ENCODE results near the gene NMNAT3.

NMNAT3 gene

DNA sequence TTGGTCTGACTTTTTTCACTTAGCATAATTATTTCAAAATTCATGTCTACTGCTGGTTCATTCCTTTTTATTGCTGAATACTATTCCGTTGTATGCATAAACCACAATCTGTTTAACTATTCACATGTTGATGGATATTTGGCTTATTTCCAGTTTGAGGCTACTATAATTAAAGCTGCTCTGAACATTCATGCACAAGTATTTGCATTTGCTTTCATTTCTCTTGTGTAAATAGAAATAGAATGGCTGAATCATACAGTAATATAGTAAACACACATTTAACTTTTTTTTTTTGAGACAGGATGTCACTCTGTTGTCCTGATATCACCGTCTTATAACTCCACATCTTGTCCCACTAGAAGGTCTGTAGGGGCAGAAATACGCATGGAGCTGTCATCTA, 57.3 kb downstream of the NMNAT3 start:
- no peak overlapping the region for H3K27ac ChIP-seq
- no peak overlapping the region for H3K9ac ChIP-seq
- H4K20me1 ChIP-seq (ENCODE audit: insufficient read depth) = no peaks in the 10 kb centered on the region
- H3K36me3 ChIP-seq (ENCODE audit: insufficient read depth) = no peaks in the 10 kb centered on the region
- H3K4me3 ChIP-seq (IDR thresholded peaks at IDR 0.05; ENCODE audit: insufficient read depth, low read depth, low read length) = no peak overlapping the region
- no peak for TF ChIP-seq CTCF (conservative IDR thresholded peaks at IDR 0.05; ENCODE audit: low read depth, low read length)
- no peak overlapping the region for H3K4me2 ChIP-seq
- H3K27me3 ChIP-seq (ENCODE audit: insufficient read depth, low read depth) = no peaks in the 10 kb centered on the region
- no peaks in the 10 kb centered on the region for H3K79me2 ChIP-seq (ENCODE audit: insufficient read depth, low read depth)
- no peak overlapping the region for H2AFZ ChIP-seq (ENCODE audit: low read depth)
- no peaks in the 10 kb centered on the region for H3K4me1 ChIP-seq (ENCODE audit: low read depth, poor library complexity, severe bottlenecking)

DNA sequence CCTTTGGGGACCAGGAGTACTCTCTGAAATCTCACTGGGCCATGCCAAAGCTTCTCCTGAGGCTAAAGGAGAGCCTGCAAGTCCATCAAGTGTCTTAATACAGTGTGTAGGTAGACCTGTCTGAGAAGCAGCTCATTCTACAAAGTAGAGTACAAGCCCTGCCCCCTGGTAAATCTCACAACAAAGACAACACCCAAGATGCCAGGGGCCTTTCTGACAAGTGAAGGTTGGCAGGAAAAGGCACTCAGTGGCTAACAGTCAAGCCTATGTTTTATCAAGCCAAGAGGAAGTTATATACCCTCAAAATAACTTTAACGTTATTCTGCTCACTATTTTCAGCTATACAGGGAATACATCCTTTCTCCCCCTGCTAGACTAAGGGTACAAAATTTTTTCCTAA, 58.3 kb downstream of the NMNAT3 start:
- H3K27ac ChIP-seq = no peak overlapping the region
- H3K9ac ChIP-seq = no peak overlapping the region
- no peaks in the 10 kb centered on the region for H3K36me3 ChIP-seq (ENCODE audit: insufficient read depth)
- H3K79me2 ChIP-seq (ENCODE audit: insufficient read depth, low read depth) = no peaks in the 10 kb centered on the region
- H3K4me2 ChIP-seq = no peak overlapping the region
- no peak overlapping the region for H2AFZ ChIP-seq (ENCODE audit: low read depth)
- no peaks in the 10 kb centered on the region for H3K4me1 ChIP-seq (ENCODE audit: low read depth, poor library complexity, severe bottlenecking)
- H4K20me1 ChIP-seq (ENCODE audit: insufficient read depth) = no peaks in the 10 kb centered on the region
- TF ChIP-seq CTCF (conservative IDR thresholded peaks at IDR 0.05; ENCODE audit: low read depth, low read length) = no peak
- H3K27me3 ChIP-seq (ENCODE audit: insufficient read depth, low read depth) = no peaks in the 10 kb centered on the region
- no peak overlapping the region for H3K4me3 ChIP-seq (IDR thresholded peaks at IDR 0.05; ENCODE audit: insufficient read depth, low read depth, low read length)

DNA sequence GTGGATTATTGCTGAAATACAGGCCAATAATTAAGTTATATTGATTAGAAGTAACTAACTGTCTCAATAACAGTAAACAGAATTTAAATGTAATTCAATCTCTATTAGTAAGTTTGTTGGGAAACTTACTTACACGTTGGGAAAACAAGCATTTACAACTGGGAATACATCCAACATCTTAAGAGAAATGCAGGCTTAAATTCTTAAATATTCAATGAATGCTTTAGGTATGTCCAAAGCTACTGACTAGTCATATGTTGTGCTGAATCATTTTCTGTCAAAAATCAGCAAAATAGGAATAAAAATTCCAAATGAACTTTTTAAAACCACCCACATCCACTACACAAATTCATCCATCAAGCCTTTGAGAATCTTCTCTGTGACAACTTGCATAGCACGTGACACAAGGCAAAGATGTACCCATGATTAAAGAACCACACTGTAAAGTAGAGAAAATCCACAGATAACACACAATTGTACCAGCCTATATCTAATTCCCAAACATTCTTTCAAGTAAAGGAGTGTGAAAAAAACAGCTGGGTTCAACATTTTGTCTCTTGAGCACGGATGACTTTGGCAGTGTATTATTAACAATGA, 60.0 kb downstream of the NMNAT3 start:
- H2AFZ ChIP-seq (ENCODE audit: low read depth) = no peak overlapping the region

DNA sequence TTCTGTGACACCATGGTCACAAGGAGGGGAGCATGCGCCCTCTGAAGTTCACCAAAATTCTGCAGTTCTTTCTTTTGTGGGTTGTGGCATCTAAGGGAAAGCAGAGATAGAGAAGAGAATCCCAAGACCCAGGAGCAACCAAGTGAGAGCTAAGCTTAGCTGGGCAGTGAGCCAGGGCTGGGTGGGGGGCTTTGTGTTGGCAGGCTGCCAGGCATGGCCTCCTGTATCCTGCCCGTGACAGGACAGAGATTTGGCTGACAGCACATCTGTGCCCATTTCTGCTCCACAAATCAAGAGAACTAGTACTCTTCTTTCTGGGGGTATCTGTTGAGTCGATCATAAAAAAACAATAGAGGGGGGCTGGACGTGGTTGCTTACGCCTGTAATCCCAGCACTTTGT, 66.2 kb downstream of the NMNAT3 start:
- no peaks in the 10 kb centered on the region for H4K20me1 ChIP-seq (ENCODE audit: insufficient read depth)
- no peaks in the 10 kb centered on the region for H3K36me3 ChIP-seq (ENCODE audit: insufficient read depth)
- no peak overlapping the region for H3K4me2 ChIP-seq
- no peaks in the 10 kb centered on the region for H3K79me2 ChIP-seq (ENCODE audit: insufficient read depth, low read depth)
- H3K27ac ChIP-seq = no peak overlapping the region
- no peak for TF ChIP-seq CTCF (conservative IDR thresholded peaks at IDR 0.05; ENCODE audit: low read depth, low read length)
- H2AFZ ChIP-seq (ENCODE audit: low read depth) = no peak overlapping the region
- H3K4me3 ChIP-seq (IDR thresholded peaks at IDR 0.05; ENCODE audit: insufficient read depth, low read depth, low read length) = no peak overlapping the region
- H3K9ac ChIP-seq = no peak overlapping the region
- H3K27me3 ChIP-seq (ENCODE audit: insufficient read depth, low read depth) = no peaks in the 10 kb centered on the region
- no peaks in the 10 kb centered on the region for H3K4me1 ChIP-seq (ENCODE audit: low read depth, poor library complexity, severe bottlenecking)

More for the DNA sequence above, 60.0 kb downstream of the NMNAT3 start:
- Histone ChIP-seq H3K4me3 (IDR thresholded peaks at IDR 0.05; ENCODE audit: insufficient read depth, low read depth, low read length) (no peak overlapping the region), H3K36me3 (ENCODE audit: insufficient read depth) (no peaks in the 10 kb centered on the region), H3K27ac (no peak overlapping the region), H4K20me1 (ENCODE audit: insufficient read depth) (no peaks in the 10 kb centered on the region), H3K4me1 (ENCODE audit: low read depth, poor library complexity, severe bottlenecking) (no peaks in the 10 kb centered on the region), H3K27me3 (ENCODE audit: insufficient read depth, low read depth) (no peaks in the 10 kb centered on the region), H3K79me2 (ENCODE audit: insufficient read depth, low read depth) (no peaks in the 10 kb centered on the region), H3K9ac (no peak overlapping the region), H3K4me2 (no peak overlapping the region)
- TF ChIP-seq CTCF (conservative IDR thresholded peaks at IDR 0.05; ENCODE audit: low read depth, low read length) = no peak
